HCT116 (cell line): Measurements from ENCODE around the gene PLSCR5. TPM values are rescaled to one million over a fixed set of nuclear protein-coding genes. Genes with fewer than 3 reads are reported as not detected.

Experiments used
- ATAC-seq: fragments of 200-7000 bp; cut with Tn5 transposase; 2 replicates; pipeline ENCODE4 v1.9.1; 2020; ENCODE audit warnings: mild to moderate bottlenecking, moderate library complexity
- BruUV-seq: library from RNA; stranded (reverse); fragments of 400-500 nt; replicated peaks from 2 replicates; lab custom pipeline; 2021; lab: Mats Ljungman, UMichigan
- CTCF ChIA-PET: fragments of 300-600 bp; sonication (Branson Sonifier 250); formaldehyde crosslinking; loops from one replicate; lab custom pipeline; 2021; ENCODE audit warnings: antibody characterized with exemption; lab: Charles Lee
- POLR2A ChIA-PET: fragments of 300-600, 350-600 bp; sonication (Branson Sonifier 250); formaldehyde crosslinking; loops from one replicate; lab custom pipeline; 2021; ENCODE audit warnings: antibody characterized with exemption; lab: Charles Lee
- RAD21 ChIA-PET, 2 experiments: fragments of 300-600 bp; sonication (Branson Sonifier 250); formaldehyde crosslinking; loops; one replicate each; lab custom pipeline; 2023; ENCODE audit warnings: low total read pairs in 2 of 2; ENCODE audit not compliant: uncharacterized antibody in 2 of 2, unreplicated experiment in 2 of 2, low non-redundant PET in 1 of 2; lab: Charles Lee
- DNase-seq: peaks from one replicate; pipeline ENCODE4 v3.0.0-alpha.2; 2010; ENCODE audit warnings: low read depth, low spot score
- H2AFZ ChIP-seq: fragments of 200-600 bp; shearing (Covaris generic), sonication (generic); 2 replicates; pipeline ENCODE4 v1.6.1; 2017; ENCODE audit warnings: low read depth, mixed run types, mixed read lengths, antibody characterized with exemption, low read length; ENCODE audit not compliant: poor library complexity, severe bottlenecking
- H3K27ac ChIP-seq: 2 replicates; pipeline ENCODE4 v1.5.1; 2012; ENCODE audit warnings: low read depth, low read length
- H3K27me3 ChIP-seq: fragments of 200-600 bp; sonication (generic); 2 replicates; pipeline ENCODE4 v1.6.1; 2016; ENCODE audit warnings: mixed run types, low read length, mixed read lengths; ENCODE audit not compliant: insufficient read depth
- H3K36me3 ChIP-seq, 2 experiments: fragments of 200-500 bp in 1 of 2; fragments of 200-600 bp in 1 of 2; sonication (Bioruptor generic) in 1 of 2; sonication (generic) in 1 of 2; 2 replicates each; pipeline versions ENCODE4 v1.5.1 to v1.6.1; 2014 to 2016; ENCODE audit warnings: low read length in 2 of 2, inconsistent platforms in 1 of 2, mixed read lengths in 1 of 2, mixed run types in 1 of 2; ENCODE audit not compliant: insufficient read depth in 2 of 2, control insufficient read depth in 1 of 2
- H3K4me1 ChIP-seq, 2 experiments: fragments of 200-600 bp in 1 of 2; sonication (generic) in 1 of 2; 2 replicates each; pipeline versions ENCODE4 v1.5.1 to v1.6.1; 2012 to 2017; ENCODE audit warnings: low read length in 2 of 2, inconsistent platforms in 1 of 2, mild to moderate bottlenecking in 1 of 2, mixed read lengths in 1 of 2, mixed run types in 1 of 2, moderate library complexity in 1 of 2; ENCODE audit not compliant: insufficient read depth in 2 of 2, control insufficient read depth in 1 of 2
- H3K4me2 ChIP-seq: fragments of 200-600 bp; sonication (generic); 2 replicates; pipeline ENCODE4 v1.6.1; 2017; ENCODE audit warnings: mixed run types, low read length, mixed read lengths
- H3K4me3 ChIP-seq, 2 experiments: fragments of 200-600 bp in 1 of 2; sonication (generic) in 1 of 2; replicated peaks in 1 of 2; 2 replicates each; pipeline ENCODE4 v1.5.1; 2011 to 2016; ENCODE audit warnings: low read length in 2 of 2, control low read depth in 1 of 2, low read depth in 1 of 2, mild to moderate bottlenecking in 1 of 2, mixed read lengths in 1 of 2, mixed run types in 1 of 2
- H3K79me2 ChIP-seq: fragments of 200-600 bp; sonication (generic); 2 replicates; pipeline ENCODE4 v1.6.1; 2017; ENCODE audit warnings: mild to moderate bottlenecking, mixed run types, low read length, moderate library complexity, mixed read lengths; ENCODE audit not compliant: insufficient read depth
- H3K9ac ChIP-seq: fragments of 200-600 bp; sonication (generic); 2 replicates; pipeline ENCODE4 v1.6.1; 2016; ENCODE audit warnings: low read length, mixed read lengths
- H3K9me2 ChIP-seq: fragments of 200-600 bp; sonication (generic), shearing (Covaris generic); 2 replicates; pipeline ENCODE4 v1.6.1; 2017; ENCODE audit warnings: mixed run types, mild to moderate bottlenecking, moderate library complexity; ENCODE audit not compliant: insufficient read depth
- H3K9me3 ChIP-seq, 2 experiments: fragments of 200-500 bp in 1 of 2; fragments of 200-600 bp in 1 of 2; sonication (Bioruptor generic) in 1 of 2; sonication (generic) in 1 of 2; 2 replicates each; pipeline ENCODE4 v1.6.1; 2014 to 2017; ENCODE audit warnings: low read length in 2 of 2, mixed read lengths in 2 of 2, inconsistent platforms in 1 of 2, low read depth in 1 of 2, mild to moderate bottlenecking in 1 of 2, mixed run types in 1 of 2, moderate library complexity in 1 of 2; ENCODE audit not compliant: control insufficient read depth in 1 of 2, insufficient read depth in 1 of 2
- H4K20me1 ChIP-seq: fragments of 200-600 bp; sonication (generic), shearing (Covaris generic); 2 replicates; pipeline ENCODE4 v1.6.1; 2017; ENCODE audit warnings: mixed run types, mild to moderate bottlenecking, moderate library complexity; ENCODE audit not compliant: insufficient read depth
- EGR1 ChIP-seq: IDR thresholded peaks from 2 replicates; pipeline ENCODE4 v1.6.1; 2012; ENCODE audit warnings: low read depth
- ELF1 ChIP-seq: IDR thresholded peaks from 2 replicates; pipeline ENCODE4 v1.6.1; 2012; ENCODE audit warnings: low read depth, borderline replicate concordance
- JUND ChIP-seq: IDR thresholded peaks from 2 replicates; pipeline ENCODE4 v1.6.1; 2012
- POLR2A ChIP-seq: IDR thresholded peaks from 2 replicates; pipeline ENCODE4 v1.7.0; 2011; ENCODE audit warnings: borderline replicate concordance; ENCODE audit not compliant: insufficient read depth, insufficient read length; ENCODE audit errors: extremely low read depth
- RAD21 ChIP-seq: IDR thresholded peaks from 2 replicates; pipeline ENCODE4 v1.6.1; 2012; ENCODE audit warnings: low read depth, mild to moderate bottlenecking
- SP1 ChIP-seq: IDR thresholded peaks from 2 replicates; pipeline ENCODE4 v1.6.1; 2012; ENCODE audit warnings: low read depth
- TCF7L2 ChIP-seq: IDR thresholded peaks from 2 replicates; pipeline ENCODE4 v1.7.0; 2011; ENCODE audit warnings: borderline replicate concordance, inconsistent platforms; ENCODE audit not compliant: insufficient read depth, insufficient read length; ENCODE audit errors: extremely low read depth
- ZNF274 ChIP-seq: fragments of 200-500 bp; sonication (Bioruptor generic); IDR thresholded peaks from 2 replicates; pipeline ENCODE4 v1.6.1; 2014; ENCODE audit warnings: mild to moderate bottlenecking, low read depth, low read length, inconsistent platforms
- intact Hi-C: fragments of 100-400 bp; cut with micrococcal nuclease; formaldehyde crosslinking; loops from 2 replicates; pipeline ENCODE4 v1.10.0; 2022
- total RNA-seq: library from RNA; stranded (reverse); gene quantifications from one replicate; pipeline ENCODE4 v1.2.1, GENCODE V29; 2021; ENCODE audit not compliant: unreplicated experiment
- TF ChIP-seq, protein P1 (sequence below): IDR thresholded peaks from 2 replicates; pipeline ENCODE4 v1.6.1; 2012
- TF ChIP-seq, protein P2 (sequence below): IDR thresholded peaks from 2 replicates; pipeline ENCODE4 v1.6.1; 2012; ENCODE audit warnings: low read depth

Gene PLSCR5
- total RNA-seq, 1 experiment from 2014 or later, result not detected

DNA sequence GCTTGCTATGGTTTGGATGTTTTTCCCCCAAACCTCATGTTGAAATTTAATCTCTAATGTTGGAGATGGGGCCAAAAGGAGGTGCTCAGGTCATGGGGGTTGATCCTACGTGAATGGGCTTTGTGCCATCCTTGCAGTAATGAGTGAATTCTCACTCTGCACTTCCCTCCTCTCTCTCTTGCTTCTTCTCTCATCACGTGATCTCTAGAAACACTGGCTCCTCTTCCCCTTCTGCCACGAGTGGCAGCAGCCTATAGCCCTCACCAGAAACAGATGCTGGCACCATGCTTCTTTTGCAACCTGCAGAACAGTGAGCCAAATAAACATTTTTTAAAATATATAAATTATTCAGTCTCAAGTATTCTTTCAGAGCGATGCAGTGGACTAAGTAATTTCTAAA lies 47.4 kb downstream of the PLSCR5 start:
- POLR2A ChIA-PET, result no interaction called here
- BruUV-seq, result no TSS peak

DNA sequence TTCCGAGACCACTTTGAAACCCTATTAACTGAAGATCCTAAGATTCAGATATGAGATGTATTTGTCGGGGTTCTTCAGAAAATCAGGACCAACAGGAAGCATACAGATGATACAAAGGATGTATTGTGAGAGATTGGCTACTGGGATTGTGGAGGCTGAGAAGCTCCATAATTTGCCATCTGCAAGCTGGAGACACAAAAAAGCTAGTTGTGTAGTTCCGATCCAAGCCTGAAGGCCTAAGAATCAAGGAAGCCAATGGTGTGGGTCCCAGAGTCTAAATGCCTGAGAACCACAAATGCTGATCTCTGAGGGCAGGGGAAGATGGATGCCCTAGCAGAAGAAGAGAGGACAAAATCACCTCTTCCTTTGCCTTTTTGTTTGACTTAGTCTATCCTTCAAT lies 49.8 kb downstream of the PLSCR5 start:
- intact Hi-C loops, result no loop called here
- Histone ChIP-seq H3K9ac (no peak overlapping the region), H2AFZ (no peak overlapping the region), H4K20me1 (no peaks in the 10 kb centered on the region), H3K27me3 (no peaks in the 10 kb centered on the region), H3K9me3 (no peaks in the 10 kb centered on the region), H3K4me1 (peaks cover 0 to 13% of the 10 kb centered on the region in 2 experiments; a peak in 2 of 4 replicates), H3K36me3 (no peaks in the 10 kb centered on the region), H3K79me2 (no peaks in the 10 kb centered on the region), H3K4me3 (no peak overlapping the region), H3K4me2 (no peak overlapping the region), H3K9me2 (no peaks in the 10 kb centered on the region), H3K27ac (no peak overlapping the region)
- POLR2A ChIA-PET, result no interaction called here
- RAD21 ChIA-PET, result no interaction called here
- no TSS peak for BruUV-seq
- DNase-seq (no peak), ATAC-seq (no peak)
- CTCF ChIA-PET, result no interaction called here
- TF ChIP-seq SP1, result no peak
- TF ChIP-seq, protein P1, sequence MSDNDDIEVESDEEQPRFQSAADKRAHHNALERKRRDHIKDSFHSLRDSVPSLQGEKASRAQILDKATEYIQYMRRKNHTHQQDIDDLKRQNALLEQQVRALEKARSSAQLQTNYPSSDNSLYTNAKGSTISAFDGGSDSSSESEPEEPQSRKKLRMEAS, result no peak
- no peak for TF ChIP-seq JUND
- TF ChIP-seq ZNF274, result no peak
- no peak for TF ChIP-seq EGR1
- no peak for TF ChIP-seq RAD21
- TF ChIP-seq, protein P2, sequence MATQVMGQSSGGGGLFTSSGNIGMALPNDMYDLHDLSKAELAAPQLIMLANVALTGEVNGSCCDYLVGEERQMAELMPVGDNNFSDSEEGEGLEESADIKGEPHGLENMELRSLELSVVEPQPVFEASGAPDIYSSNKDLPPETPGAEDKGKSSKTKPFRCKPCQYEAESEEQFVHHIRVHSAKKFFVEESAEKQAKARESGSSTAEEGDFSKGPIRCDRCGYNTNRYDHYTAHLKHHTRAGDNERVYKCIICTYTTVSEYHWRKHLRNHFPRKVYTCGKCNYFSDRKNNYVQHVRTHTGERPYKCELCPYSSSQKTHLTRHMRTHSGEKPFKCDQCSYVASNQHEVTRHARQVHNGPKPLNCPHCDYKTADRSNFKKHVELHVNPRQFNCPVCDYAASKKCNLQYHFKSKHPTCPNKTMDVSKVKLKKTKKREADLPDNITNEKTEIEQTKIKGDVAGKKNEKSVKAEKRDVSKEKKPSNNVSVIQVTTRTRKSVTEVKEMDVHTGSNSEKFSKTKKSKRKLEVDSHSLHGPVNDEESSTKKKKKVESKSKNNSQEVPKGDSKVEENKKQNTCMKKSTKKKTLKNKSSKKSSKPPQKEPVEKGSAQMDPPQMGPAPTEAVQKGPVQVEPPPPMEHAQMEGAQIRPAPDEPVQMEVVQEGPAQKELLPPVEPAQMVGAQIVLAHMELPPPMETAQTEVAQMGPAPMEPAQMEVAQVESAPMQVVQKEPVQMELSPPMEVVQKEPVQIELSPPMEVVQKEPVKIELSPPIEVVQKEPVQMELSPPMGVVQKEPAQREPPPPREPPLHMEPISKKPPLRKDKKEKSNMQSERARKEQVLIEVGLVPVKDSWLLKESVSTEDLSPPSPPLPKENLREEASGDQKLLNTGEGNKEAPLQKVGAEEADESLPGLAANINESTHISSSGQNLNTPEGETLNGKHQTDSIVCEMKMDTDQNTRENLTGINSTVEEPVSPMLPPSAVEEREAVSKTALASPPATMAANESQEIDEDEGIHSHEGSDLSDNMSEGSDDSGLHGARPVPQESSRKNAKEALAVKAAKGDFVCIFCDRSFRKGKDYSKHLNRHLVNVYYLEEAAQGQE, result no peak
- TF ChIP-seq ELF1, result no peak
- no peak for TF ChIP-seq TCF7L2

More for the DNA sequence above, 47.4 kb downstream of the PLSCR5 start:
- no peaks in the 10 kb centered on the region for H4K20me1 ChIP-seq
- no peak overlapping the region for H3K9ac ChIP-seq
- RAD21 ChIA-PET, result no interaction called here
- DNase-seq, result no peak
- H3K36me3 ChIP-seq, result no peaks in the 10 kb centered on the region
- H3K79me2 ChIP-seq, result no peaks in the 10 kb centered on the region
- no peak overlapping the region for H2AFZ ChIP-seq
- no peaks in the 10 kb centered on the region for H3K9me3 ChIP-seq
- TF ChIP-seq POLR2A, result no peak
- CTCF ChIA-PET, result no interaction called here
- intact Hi-C loops, result no loop called here
- no peaks in the 10 kb centered on the region for H3K9me2 ChIP-seq
- H3K4me3 ChIP-seq, result no peak overlapping the region
- no peak overlapping the region for H3K27ac ChIP-seq
- H3K4me2 ChIP-seq, result no peak overlapping the region
- H3K27me3 ChIP-seq, result no peaks in the 10 kb centered on the region
- ATAC-seq, result no peak
- H3K4me1 ChIP-seq, result no peaks in the 10 kb centered on the region
